Type B pancreatic cell (in vitro differentiated cells): ENCODE data around the gene CGB5. TPM values are rescaled to one million over a fixed set of nuclear protein-coding genes. Genes with fewer than 3 reads are reported as not detected.

Experiments
- DNase-seq: peaks from one replicate; pipeline ENCODE4 v3.0.0; 2021; ENCODE audit warnings: mixed read lengths; ENCODE audit not compliant: unreplicated experiment; ENCODE audit errors: extremely low spot score
- H3K27ac Mint-ChIP-seq: 2 replicates; pipeline ENCODE4 v1.8.0; 2021; ENCODE audit warnings: mild to moderate bottlenecking, mixed read lengths
- H3K27me3 Mint-ChIP-seq: 2 replicates; pipeline ENCODE4 v1.8.0; 2021; ENCODE audit warnings: mixed read lengths
- H3K36me3 Mint-ChIP-seq: 2 replicates; pipeline ENCODE4 v1.8.0; 2021; ENCODE audit warnings: mixed read lengths
- H3K4me1 Mint-ChIP-seq: one replicate; pipeline ENCODE4 v1.8.0; 2021; ENCODE audit warnings: mixed read lengths; ENCODE audit not compliant: unreplicated experiment
- H3K4me3 Mint-ChIP-seq: 2 replicates; pipeline ENCODE4 v1.8.0; 2021; ENCODE audit warnings: mild to moderate bottlenecking, mixed read lengths
- H3K9me3 Mint-ChIP-seq: 2 replicates; pipeline ENCODE4 v1.8.0; 2021; ENCODE audit warnings: mixed read lengths
- microRNA-seq: library from miRNA; unstranded; fragments of <30 nt; microRNA quantifications from one replicate; pipeline ENCODE4, GENCODE V29; 2020
- total RNA-seq: library from RNA; stranded (reverse); gene quantifications from 2 replicates; pipeline ENCODE4 v1.2.1, GENCODE V29; 2021; ENCODE audit warnings: low replicate concordance
- TF ChIP-seq, protein P1 (sequence below): fragments of 200-600 bp; sonication (generic); conservative IDR thresholded peaks from 2 replicates; pipeline ENCODE4 v1.5.0; 2021; ENCODE audit warnings: antibody characterized with exemption, mild to moderate bottlenecking

CGB5 gene
- total RNA-seq, 1 donor from 2014 or later, result not detected

DNA sequence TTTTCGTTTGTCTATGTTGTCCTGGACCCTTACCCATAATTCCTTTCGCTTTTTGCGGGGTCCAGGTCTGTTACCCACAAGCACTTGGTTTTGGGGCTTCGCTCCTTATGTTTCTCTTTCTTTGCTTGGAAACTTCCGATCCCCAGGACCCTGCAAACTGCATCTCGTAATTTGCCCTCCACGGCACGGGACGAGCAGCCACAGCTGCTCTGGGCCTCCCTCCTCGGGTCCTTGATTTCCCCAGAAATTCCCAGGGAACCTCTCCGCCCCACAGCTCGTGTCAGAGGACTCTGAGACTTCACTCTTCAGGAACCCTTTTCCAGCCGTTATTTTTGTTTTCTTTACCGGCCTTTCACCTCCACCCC lies 42.2 kb downstream of the CGB5 start:
- no peaks in the 10 kb centered on the region for H3K9me3 Mint-ChIP-seq
- TF ChIP-seq, protein P1, sequence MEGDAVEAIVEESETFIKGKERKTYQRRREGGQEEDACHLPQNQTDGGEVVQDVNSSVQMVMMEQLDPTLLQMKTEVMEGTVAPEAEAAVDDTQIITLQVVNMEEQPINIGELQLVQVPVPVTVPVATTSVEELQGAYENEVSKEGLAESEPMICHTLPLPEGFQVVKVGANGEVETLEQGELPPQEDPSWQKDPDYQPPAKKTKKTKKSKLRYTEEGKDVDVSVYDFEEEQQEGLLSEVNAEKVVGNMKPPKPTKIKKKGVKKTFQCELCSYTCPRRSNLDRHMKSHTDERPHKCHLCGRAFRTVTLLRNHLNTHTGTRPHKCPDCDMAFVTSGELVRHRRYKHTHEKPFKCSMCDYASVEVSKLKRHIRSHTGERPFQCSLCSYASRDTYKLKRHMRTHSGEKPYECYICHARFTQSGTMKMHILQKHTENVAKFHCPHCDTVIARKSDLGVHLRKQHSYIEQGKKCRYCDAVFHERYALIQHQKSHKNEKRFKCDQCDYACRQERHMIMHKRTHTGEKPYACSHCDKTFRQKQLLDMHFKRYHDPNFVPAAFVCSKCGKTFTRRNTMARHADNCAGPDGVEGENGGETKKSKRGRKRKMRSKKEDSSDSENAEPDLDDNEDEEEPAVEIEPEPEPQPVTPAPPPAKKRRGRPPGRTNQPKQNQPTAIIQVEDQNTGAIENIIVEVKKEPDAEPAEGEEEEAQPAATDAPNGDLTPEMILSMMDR, result no peak
- peak overlapping the region; percentile 79 for H3K27ac Mint-ChIP-seq
- H3K4me3 Mint-ChIP-seq, result peak overlapping the region; percentile 97
- peaks cover 3% of the 10 kb centered on the region for H3K27me3 Mint-ChIP-seq
- H3K36me3 Mint-ChIP-seq, result peaks cover 10% of the 10 kb centered on the region
- DNase-seq, result no peak
- H3K4me1 Mint-ChIP-seq, result peaks cover 10% of the 10 kb centered on the region

DNA sequence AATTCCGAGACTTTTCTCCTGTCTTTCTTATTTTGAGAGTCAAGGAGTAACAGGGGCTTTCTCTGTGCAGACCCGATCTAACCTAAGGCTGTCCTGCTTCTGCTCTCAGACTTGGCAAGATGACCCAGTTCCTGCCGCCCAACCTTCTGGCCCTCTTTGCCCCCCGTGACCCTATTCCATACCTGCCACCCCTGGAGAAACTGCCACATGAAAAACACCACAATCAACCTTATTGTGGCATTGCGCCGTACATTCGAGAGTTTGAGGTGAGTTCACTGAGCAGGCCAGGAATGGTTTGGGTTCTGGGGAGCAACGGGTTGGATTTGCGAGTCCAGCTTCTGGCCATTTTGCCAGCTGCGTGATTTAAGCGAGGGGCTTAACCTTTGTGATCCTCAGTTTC lies 42.6 kb downstream of the CGB5 start:
- peaks cover 2% of the 10 kb centered on the region for H3K27me3 Mint-ChIP-seq
- TF ChIP-seq, protein P1, result no peak
- peaks cover 11% of the 10 kb centered on the region for H3K36me3 Mint-ChIP-seq
- DNase-seq, result no peak
- H3K9me3 Mint-ChIP-seq, result no peaks in the 10 kb centered on the region
- H3K4me3 Mint-ChIP-seq, result peak overlapping the region; percentile 97
- H3K4me1 Mint-ChIP-seq, result peaks cover 10% of the 10 kb centered on the region
- peak overlapping the region; percentile 79 for H3K27ac Mint-ChIP-seq

DNA sequence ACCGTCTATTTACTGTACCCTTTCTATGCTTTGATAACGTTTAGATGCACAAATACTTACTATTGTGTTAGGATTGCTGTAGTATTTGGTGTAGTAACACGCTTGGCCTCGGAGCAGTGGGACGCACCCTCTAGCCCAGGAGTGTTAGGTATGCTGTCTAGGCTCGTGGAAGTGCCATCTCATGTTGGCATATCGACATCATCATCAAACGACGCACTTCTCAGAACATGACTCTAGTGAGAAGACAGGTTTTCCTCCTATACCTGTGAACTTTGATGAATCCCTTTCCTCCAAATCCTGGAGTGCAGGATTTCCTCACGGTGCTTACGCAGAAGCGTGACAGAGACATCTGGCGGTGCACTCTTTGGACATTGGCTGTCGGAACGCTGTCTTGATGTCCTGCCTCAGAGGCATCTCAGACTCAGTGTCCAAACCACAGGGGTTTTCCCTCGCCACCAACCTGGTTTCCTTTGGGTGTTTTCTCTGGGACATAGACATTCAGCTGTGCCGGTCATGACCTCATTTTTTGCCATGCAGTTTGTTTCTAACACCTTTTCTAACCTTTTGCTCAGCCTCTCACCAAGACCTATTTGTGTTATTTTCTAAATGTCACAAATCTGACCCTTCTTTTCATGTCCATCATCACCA lies 47.9 kb downstream of the CGB5 start:
- H3K4me3 Mint-ChIP-seq, result no peak overlapping the region

DNA sequence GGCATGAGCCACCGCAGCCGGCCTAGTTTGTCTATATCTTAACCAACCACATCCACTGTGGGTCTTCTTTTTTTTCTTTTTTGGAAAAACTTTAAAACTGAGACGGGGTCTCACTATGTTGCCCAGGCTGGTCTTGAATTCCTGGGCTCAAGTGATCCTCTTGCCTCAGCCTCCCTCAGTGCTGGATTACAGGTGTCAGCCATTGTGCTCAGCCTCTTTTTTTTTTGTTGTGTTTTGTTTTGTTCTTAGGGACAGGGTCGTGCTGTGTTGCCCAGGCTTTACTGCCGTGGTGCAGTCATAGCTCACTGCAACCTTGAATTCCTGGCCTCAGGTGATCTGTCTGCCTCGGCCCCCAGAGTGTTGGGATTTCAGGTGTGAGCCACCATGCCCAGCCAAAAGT lies 49.0 kb downstream of the CGB5 start:
- H3K4me1 Mint-ChIP-seq, result peaks cover 6% of the 10 kb centered on the region
- no peaks in the 10 kb centered on the region for H3K27me3 Mint-ChIP-seq
- no peak overlapping the region for H3K27ac Mint-ChIP-seq
- no peak for DNase-seq
- H3K4me3 Mint-ChIP-seq, result no peak overlapping the region
- TF ChIP-seq, protein P1, result no peak
- H3K9me3 Mint-ChIP-seq, result no peaks in the 10 kb centered on the region
- H3K36me3 Mint-ChIP-seq, result peaks cover 12% of the 10 kb centered on the region

More for the DNA sequence above, 47.9 kb downstream of the CGB5 start:
- no peaks in the 10 kb centered on the region for H3K27me3 Mint-ChIP-seq
- peaks cover 18% of the 10 kb centered on the region for H3K36me3 Mint-ChIP-seq
- no peak for DNase-seq
- no peaks in the 10 kb centered on the region for H3K9me3 Mint-ChIP-seq
- TF ChIP-seq, protein P1, result no peak
- peaks cover 6% of the 10 kb centered on the region for H3K4me1 Mint-ChIP-seq
- H3K27ac Mint-ChIP-seq, result no peak overlapping the region

Small RNAs within 50 kb of the gene (microRNA-seq; reads per million reads assigned to microRNA genes)
- gene MIR6798, result not detected

Other genes starting within 250 kb of the CGB5 start
- 52.8 and 73.3 TPM in 2 replicates for gene BCAT2, start 232.8 kb upstream of the CGB5 start, total RNA-seq
- 9.4 and 12.9 TPM in 2 replicates for gene HSD17B14, start 207.4 kb upstream of the CGB5 start, total RNA-seq
- gene PLEKHA4, start 175.2 kb upstream of the CGB5 start, total RNA-seq, result 15.8 and 45.4 TPM in 2 replicates
- gene PPP1R15A, start 171.4 kb upstream of the CGB5 start, total RNA-seq, result 57.5 and 161 TPM in 2 replicates
- gene TULP2, start 145.1 kb upstream of the CGB5 start, total RNA-seq, result not detected in 2 replicates
- 202 and 205 TPM in 2 replicates for gene NUCB1, start 143.5 kb upstream of the CGB5 start, total RNA-seq
- gene DHDH, start 110.1 kb upstream of the CGB5 start, total RNA-seq, result 1.4 and 3.4 TPM in 2 replicates
- 161 and 201 TPM in 2 replicates for gene BAX, start 89.0 kb upstream of the CGB5 start, total RNA-seq
- 1,657 and 2,039 TPM in 2 replicates for gene FTL, start 78.5 kb upstream of the CGB5 start, total RNA-seq
- gene GYS1, start 50.5 kb upstream of the CGB5 start, total RNA-seq, result 62.1 and 64.8 TPM in 2 replicates
- 72.6 and 99.5 TPM in 2 replicates for gene RUVBL2, start 50.0 kb upstream of the CGB5 start, total RNA-seq
- gene LHB, start 26.8 kb upstream of the CGB5 start, total RNA-seq, result not detected in 2 replicates
- gene CGB3, start 19.5 kb upstream of the CGB5 start, total RNA-seq, result 6.1 TPM in 1 of 2 replicates, not detected in the other
- gene CGB2, start 12.0 kb upstream of the CGB5 start, total RNA-seq, result not detected in 2 replicates
- gene CGB1, start 7.0 kb upstream of the CGB5 start, total RNA-seq, result not detected in 2 replicates
- 9.4 TPM in 1 of 2 replicates, not detected in the other for gene CGB8, start 5.3 kb downstream of the CGB5 start, total RNA-seq
- gene CGB7, start 13.9 kb downstream of the CGB5 start, total RNA-seq, result 1.9 and 3.6 TPM in 2 replicates
- 3.9 and 5.2 TPM in 2 replicates for gene NTF4, start 21.0 kb downstream of the CGB5 start, total RNA-seq
- gene KCNA7, start 28.9 kb downstream of the CGB5 start, total RNA-seq, result not detected in 2 replicates
- 205 and 296 TPM in 2 replicates for gene SNRNP70, start 41.6 kb downstream of the CGB5 start, total RNA-seq
- 10.6 TPM in 2 replicates for gene LIN7B, start 70.5 kb downstream of the CGB5 start, total RNA-seq
- 2.3 and 2.6 TPM in 2 replicates for gene C19orf73, start 75.3 kb downstream of the CGB5 start, total RNA-seq
- 15.2 and 17.8 TPM in 2 replicates for gene PPFIA3, start 75.7 kb downstream of the CGB5 start, total RNA-seq
- 3.2 TPM in 1 of 2 replicates, not detected in the other for gene HRC, start 111.5 kb downstream of the CGB5 start, total RNA-seq
- gene TRPM4, start 113.9 kb downstream of the CGB5 start, total RNA-seq, result 33.1 and 41.5 TPM in 2 replicates